HCT116 (cell line): ENCODE measurements around the gene RGP1. TPM values are rescaled to one million over a fixed set of nuclear protein-coding genes. Genes with fewer than 3 reads are reported as not detected.

Experiments
- ATAC-seq: fragments of 200-7000 bp; cut with Tn5 transposase; 2 replicates; pipeline ENCODE4 v1.9.1; 2020; ENCODE audit warnings: mild to moderate bottlenecking, moderate library complexity
- BruUV-seq: library from RNA; stranded (reverse); fragments of 400-500 nt; replicated peaks from 2 replicates; lab custom pipeline; 2021; lab: Mats Ljungman, UMichigan
- CTCF ChIA-PET: fragments of 300-600 bp; sonication (Branson Sonifier 250); formaldehyde crosslinking; loops from one replicate; lab custom pipeline; 2021; ENCODE audit warnings: antibody characterized with exemption; lab: Charles Lee
- POLR2A ChIA-PET: fragments of 300-600, 350-600 bp; sonication (Branson Sonifier 250); formaldehyde crosslinking; loops from one replicate; lab custom pipeline; 2021; ENCODE audit warnings: antibody characterized with exemption; lab: Charles Lee
- RAD21 ChIA-PET, 2 experiments: fragments of 300-600 bp; sonication (Branson Sonifier 250); formaldehyde crosslinking; loops; one replicate each; lab custom pipeline; 2023; ENCODE audit warnings: low total read pairs in 2 of 2; ENCODE audit not compliant: uncharacterized antibody in 2 of 2, unreplicated experiment in 2 of 2, low non-redundant PET in 1 of 2; lab: Charles Lee
- DNase-seq: peaks from one replicate; pipeline ENCODE4 v3.0.0-alpha.2; 2010; ENCODE audit warnings: low read depth, low spot score
- H2AFZ ChIP-seq: fragments of 200-600 bp; shearing (Covaris generic), sonication (generic); 2 replicates; pipeline ENCODE4 v1.6.1; 2017; ENCODE audit warnings: low read depth, mixed run types, mixed read lengths, antibody characterized with exemption, low read length; ENCODE audit not compliant: poor library complexity, severe bottlenecking
- H3K27ac ChIP-seq: 2 replicates; pipeline ENCODE4 v1.5.1; 2012; ENCODE audit warnings: low read depth, low read length
- H3K27me3 ChIP-seq: fragments of 200-600 bp; sonication (generic); 2 replicates; pipeline ENCODE4 v1.6.1; 2016; ENCODE audit warnings: mixed run types, low read length, mixed read lengths; ENCODE audit not compliant: insufficient read depth
- H3K36me3 ChIP-seq, 2 experiments: fragments of 200-500 bp in 1 of 2; fragments of 200-600 bp in 1 of 2; sonication (Bioruptor generic) in 1 of 2; sonication (generic) in 1 of 2; 2 replicates each; pipeline versions ENCODE4 v1.5.1 to v1.6.1; 2014 to 2016; ENCODE audit warnings: low read length in 2 of 2, inconsistent platforms in 1 of 2, mixed read lengths in 1 of 2, mixed run types in 1 of 2; ENCODE audit not compliant: insufficient read depth in 2 of 2, control insufficient read depth in 1 of 2
- H3K4me1 ChIP-seq, 2 experiments: fragments of 200-600 bp in 1 of 2; sonication (generic) in 1 of 2; 2 replicates each; pipeline versions ENCODE4 v1.5.1 to v1.6.1; 2012 to 2017; ENCODE audit warnings: low read length in 2 of 2, inconsistent platforms in 1 of 2, mild to moderate bottlenecking in 1 of 2, mixed read lengths in 1 of 2, mixed run types in 1 of 2, moderate library complexity in 1 of 2; ENCODE audit not compliant: insufficient read depth in 2 of 2, control insufficient read depth in 1 of 2
- H3K4me2 ChIP-seq: fragments of 200-600 bp; sonication (generic); 2 replicates; pipeline ENCODE4 v1.6.1; 2017; ENCODE audit warnings: mixed run types, low read length, mixed read lengths
- H3K4me3 ChIP-seq, 2 experiments: fragments of 200-600 bp in 1 of 2; sonication (generic) in 1 of 2; replicated peaks in 1 of 2; 2 replicates each; pipeline ENCODE4 v1.5.1; 2011 to 2016; ENCODE audit warnings: low read length in 2 of 2, control low read depth in 1 of 2, low read depth in 1 of 2, mild to moderate bottlenecking in 1 of 2, mixed read lengths in 1 of 2, mixed run types in 1 of 2
- H3K79me2 ChIP-seq: fragments of 200-600 bp; sonication (generic); 2 replicates; pipeline ENCODE4 v1.6.1; 2017; ENCODE audit warnings: mild to moderate bottlenecking, mixed run types, low read length, moderate library complexity, mixed read lengths; ENCODE audit not compliant: insufficient read depth
- H3K9ac ChIP-seq: fragments of 200-600 bp; sonication (generic); 2 replicates; pipeline ENCODE4 v1.6.1; 2016; ENCODE audit warnings: low read length, mixed read lengths
- H3K9me2 ChIP-seq: fragments of 200-600 bp; sonication (generic), shearing (Covaris generic); 2 replicates; pipeline ENCODE4 v1.6.1; 2017; ENCODE audit warnings: mixed run types, mild to moderate bottlenecking, moderate library complexity; ENCODE audit not compliant: insufficient read depth
- H3K9me3 ChIP-seq, 2 experiments: fragments of 200-500 bp in 1 of 2; fragments of 200-600 bp in 1 of 2; sonication (Bioruptor generic) in 1 of 2; sonication (generic) in 1 of 2; 2 replicates each; pipeline ENCODE4 v1.6.1; 2014 to 2017; ENCODE audit warnings: low read length in 2 of 2, mixed read lengths in 2 of 2, inconsistent platforms in 1 of 2, low read depth in 1 of 2, mild to moderate bottlenecking in 1 of 2, mixed run types in 1 of 2, moderate library complexity in 1 of 2; ENCODE audit not compliant: control insufficient read depth in 1 of 2, insufficient read depth in 1 of 2
- H4K20me1 ChIP-seq: fragments of 200-600 bp; sonication (generic), shearing (Covaris generic); 2 replicates; pipeline ENCODE4 v1.6.1; 2017; ENCODE audit warnings: mixed run types, mild to moderate bottlenecking, moderate library complexity; ENCODE audit not compliant: insufficient read depth
- ATF3 ChIP-seq: IDR thresholded peaks from 2 replicates; pipeline ENCODE4 v1.6.1; 2012
- CBX3 ChIP-seq: IDR thresholded peaks from 2 replicates; pipeline ENCODE4 v1.6.1; 2012; ENCODE audit warnings: low read depth
- CEBPB ChIP-seq: IDR thresholded peaks from 2 replicates; pipeline ENCODE4 v1.6.1; 2012; ENCODE audit warnings: low read depth
- CTCF ChIP-seq, 3 experiments: fragments of 200-600 bp in 1 of 3; sonication (generic) in 1 of 3; IDR thresholded peaks in 2 of 3; conservative IDR thresholded peaks in 1 of 3; 2 replicates each; pipeline ENCODE4 v1.5.1; 2012 to 2017; ENCODE audit warnings: low read depth in 2 of 3, low read length in 2 of 3, antibody characterized with exemption in 1 of 3, borderline replicate concordance in 1 of 3, control low read depth in 1 of 3, mild to moderate bottlenecking in 1 of 3, mixed read lengths in 1 of 3, mixed run types in 1 of 3, moderate library complexity in 1 of 3; ENCODE audit not compliant: insufficient read depth in 1 of 3
- EGR1 ChIP-seq: IDR thresholded peaks from 2 replicates; pipeline ENCODE4 v1.6.1; 2012; ENCODE audit warnings: low read depth
- ELF1 ChIP-seq: IDR thresholded peaks from 2 replicates; pipeline ENCODE4 v1.6.1; 2012; ENCODE audit warnings: low read depth, borderline replicate concordance
- EZH2 ChIP-seq: fragments of 200-600 bp; sonication (generic); IDR thresholded peaks from 2 replicates; pipeline ENCODE4 v1.6.1; 2017; ENCODE audit warnings: antibody characterized with exemption, mixed run types
- EZH2phosphoT487 ChIP-seq: fragments of 200-600 bp; IDR thresholded peaks from 2 replicates; pipeline ENCODE4 v1.6.1; 2018; ENCODE audit warnings: antibody characterized with exemption, borderline replicate concordance
- FOSL1 ChIP-seq: IDR thresholded peaks from 2 replicates; pipeline ENCODE4 v1.6.1; 2012; ENCODE audit warnings: low read depth
- JUND ChIP-seq: IDR thresholded peaks from 2 replicates; pipeline ENCODE4 v1.6.1; 2012
- MAX ChIP-seq: IDR thresholded peaks from 2 replicates; pipeline ENCODE4 v1.6.1; 2012
- POLR2AphosphoS5 ChIP-seq: IDR thresholded peaks from 2 replicates; pipeline ENCODE4 v1.6.1; 2011; ENCODE audit warnings: mild to moderate bottlenecking, low read depth, low read length, moderate library complexity
- RAD21 ChIP-seq: IDR thresholded peaks from 2 replicates; pipeline ENCODE4 v1.6.1; 2012; ENCODE audit warnings: low read depth, mild to moderate bottlenecking
- SIN3A ChIP-seq: IDR thresholded peaks from 2 replicates; pipeline ENCODE4 v1.6.1; 2012; ENCODE audit warnings: low read depth
- SRF ChIP-seq: IDR thresholded peaks from 2 replicates; pipeline ENCODE4 v1.6.1; 2012; ENCODE audit warnings: low read depth
- TCF7L2 ChIP-seq: IDR thresholded peaks from 2 replicates; pipeline ENCODE4 v1.7.0; 2011; ENCODE audit warnings: borderline replicate concordance, inconsistent platforms; ENCODE audit not compliant: insufficient read depth, insufficient read length; ENCODE audit errors: extremely low read depth
- YY1 ChIP-seq: IDR thresholded peaks from 2 replicates; pipeline ENCODE4 v1.6.1; 2011; ENCODE audit warnings: low read length, low read depth, moderate library complexity, mild to moderate bottlenecking; ENCODE audit not compliant: insufficient replicate concordance; ENCODE audit errors: extremely low read depth
- ZFX ChIP-seq: fragments of 450-650 bp; IDR thresholded peaks from 2 replicates; pipeline ENCODE4 v1.6.1; 2017
- ZNF274 ChIP-seq: fragments of 200-500 bp; sonication (Bioruptor generic); IDR thresholded peaks from 2 replicates; pipeline ENCODE4 v1.6.1; 2014; ENCODE audit warnings: mild to moderate bottlenecking, low read depth, low read length, inconsistent platforms
- intact Hi-C: fragments of 100-400 bp; cut with micrococcal nuclease; formaldehyde crosslinking; loops from 2 replicates; pipeline ENCODE4 v1.10.0; 2022
- total RNA-seq: library from RNA; stranded (reverse); gene quantifications from one replicate; pipeline ENCODE4 v1.2.1, GENCODE V29; 2021; ENCODE audit not compliant: unreplicated experiment

RGP1 gene
- total RNA-seq, 1 experiment from 2014 or later = 32.6 TPM

GRCh38 chr9:35727676-35728040, 21.4 kb upstream of the RGP1 start (continued):
- TF ChIP-seq CTCF (IDR thresholded peaks at IDR 0.05 in 2 of 3, conservative IDR thresholded peaks at IDR 0.05 in 1 of 3; ENCODE audit: borderline replicate concordance in 1 of 3, insufficient read depth in 1 of 3, low read depth in 2 of 3, low read length in 2 of 3) (no peak), MAX (no peak), CEBPB (no peak), FOSL1 (no peak), TCF7L2 (no peak)
- TF ChIP-seq, all 23 proteins: peak for 0

GRCh38 chr9:35728041-35728971, 20.8 kb upstream of the RGP1 start:
- POLR2A ChIA-PET = interaction anchor here (0.8 kb wide), 1 partner anchor 16 kb away, joined by 3 read pairs; no protein-coding TSS in a partner anchor
- no peak overlapping the region for H2AFZ ChIP-seq
- RAD21 ChIA-PET = no interaction called here
- ATAC-seq (no peak), DNase-seq (no peak)
- H3K4me3 ChIP-seq = no peak overlapping the region
- H3K27ac ChIP-seq = no peak overlapping the region
- no peak overlapping the region for H3K9ac ChIP-seq
- intact Hi-C loops = loop anchor here (5.0 kb wide), 1 partner anchor 36 kb away; no protein-coding TSS in a partner anchor
- H4K20me1 ChIP-seq = no peaks in the 10 kb centered on the region
- no TSS peak for BruUV-seq
- peaks cover 12 to 26% of the 10 kb centered on the region in 2 experiments; a peak in 3 of 4 replicates for H3K4me1 ChIP-seq
- H3K27me3 ChIP-seq = no peaks in the 10 kb centered on the region
- H3K9me2 ChIP-seq = no peaks in the 10 kb centered on the region
- CTCF ChIA-PET = interaction anchor here (1.3 to 1.5 kb wide), 2 partner anchors 31 to 71 kb away, joined by 3 read pairs; no protein-coding TSS in a partner anchor
- no peak overlapping the region for H3K4me2 ChIP-seq
- H3K9me3 ChIP-seq = no peaks in the 10 kb centered on the region
- H3K36me3 ChIP-seq = peaks cover 18 to 23% of the 10 kb centered on the region in 2 experiments; a peak in 3 of 4 replicates
- peaks cover 59% of the 10 kb centered on the region for H3K79me2 ChIP-seq
- no peak for TF ChIP-seq EZH2
- TF ChIP-seq RAD21 = no peak
- TF ChIP-seq SRF = no peak
- no peak for TF ChIP-seq CEBPB
- no peak for TF ChIP-seq ELF1
- no peak for TF ChIP-seq ZNF274
- no peak for TF ChIP-seq EGR1
- TF ChIP-seq JUND = no peak
- no peak for TF ChIP-seq SIN3A
- TF ChIP-seq ZFX = no peak
- no peak for TF ChIP-seq YY1
- TF ChIP-seq FOSL1 = no peak
- no peak for TF ChIP-seq EZH2phosphoT487
- no peak for TF ChIP-seq ATF3
- no peak for TF ChIP-seq POLR2AphosphoS5
- no peak for TF ChIP-seq CBX3
